Mononuclear cell (primary cell): Measurements from ENCODE around the gene RBCK1. TPM values are rescaled to one million over a fixed set of nuclear protein-coding genes. Genes with fewer than 3 reads are reported as not detected.

Source experiments
- H3K27me3 ChIP-seq: 2 replicates; pipeline ENCODE4 v1.6.0; 2011; ENCODE audit warnings: low read length, control low read depth; ENCODE audit not compliant: insufficient read depth
- H3K4me1 ChIP-seq: 2 replicates; pipeline ENCODE4 v1.5.1; 2011; ENCODE audit warnings: mild to moderate bottlenecking, low read length, control low read depth; ENCODE audit not compliant: insufficient read depth
- H3K4me3 ChIP-seq: 2 replicates; pipeline ENCODE4 v1.5.1; 2011; ENCODE audit warnings: mild to moderate bottlenecking, low read length, moderate library complexity
- H3K9me3 ChIP-seq: 2 replicates; pipeline ENCODE4 v1.5.1; 2011; ENCODE audit warnings: low read depth, mild to moderate bottlenecking, control low read depth, low read length
- total RNA-seq: library from RNA; depleted of rRNA; stranded (reverse); fragments of >200 nt; gene quantifications from one replicate; pipeline ENCODE4 v1.2.3, GENCODE V29; 2012

RBCK1 gene
- total RNA-seq, 1 donor, result 49.4 TPM

DNA sequence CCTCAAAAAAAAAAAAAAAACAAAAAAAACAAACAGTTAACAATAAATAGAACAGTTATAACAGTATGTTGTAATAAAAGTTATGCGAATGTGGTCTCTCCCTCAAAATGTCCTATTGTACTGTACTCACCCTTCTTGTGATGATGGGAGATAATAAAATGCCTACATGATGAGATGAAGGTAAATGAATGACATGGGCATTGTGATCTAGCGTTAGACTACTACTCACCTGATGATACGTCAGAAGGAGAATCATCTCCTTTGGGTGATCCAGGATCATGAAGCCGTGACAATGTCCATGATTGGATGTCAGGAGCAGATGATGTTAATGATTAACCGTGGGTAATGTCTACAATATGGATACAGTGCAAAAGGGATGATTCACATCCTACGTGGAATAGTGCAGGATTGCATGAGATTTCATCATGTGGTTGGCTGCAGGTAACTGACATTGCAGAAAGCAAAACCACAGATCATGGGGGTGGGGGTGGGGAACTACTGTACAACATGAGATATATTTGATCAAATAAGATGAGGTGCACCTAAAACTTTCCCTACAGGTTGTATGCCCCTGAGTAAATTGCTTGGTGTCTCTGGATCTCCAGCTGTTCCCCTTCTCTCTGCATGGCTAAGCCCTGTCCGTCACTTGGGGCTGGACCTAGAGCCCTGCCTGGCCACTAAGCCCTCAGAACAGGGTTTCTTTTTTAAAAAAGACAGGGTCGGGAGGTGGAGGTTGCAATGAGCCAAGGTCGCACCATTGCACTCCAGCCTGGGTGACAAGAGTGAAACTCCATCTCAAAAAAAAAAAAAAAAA is 6.2 kb upstream of the RBCK1 start:
- Histone ChIP-seq H3K9me3 (no peaks in the 10 kb centered on the region), H3K27me3 (no peaks in the 10 kb centered on the region), H3K4me3 (no peak overlapping the region), H3K4me1 (peaks cover 12% of the 10 kb centered on the region)

DNA sequence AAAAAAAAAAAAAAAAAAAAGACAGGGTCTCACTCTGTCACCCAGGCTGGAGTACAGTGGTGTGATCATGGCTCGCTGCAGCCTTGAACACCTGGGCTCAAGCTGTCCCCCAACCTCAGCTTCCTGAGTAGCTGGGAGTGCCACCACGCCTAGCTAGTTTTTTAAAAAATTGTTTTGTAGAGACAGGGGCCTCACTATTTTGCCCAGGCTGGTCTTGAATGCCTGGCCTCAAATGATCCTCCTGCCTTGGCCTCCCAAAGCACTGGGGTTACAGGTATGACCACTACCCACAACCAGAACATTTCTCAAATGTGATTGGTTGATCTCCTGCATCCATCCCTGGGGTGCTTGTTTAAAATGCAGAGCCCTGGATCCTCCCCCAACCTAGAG is 5.6 kb upstream of the RBCK1 start:
- Histone ChIP-seq H3K4me1 (peaks cover 18% of the 10 kb centered on the region), H3K4me3 (no peak overlapping the region), H3K9me3 (no peaks in the 10 kb centered on the region), H3K27me3 (no peaks in the 10 kb centered on the region)

GRCh38 chr20:402898-403581 is 5.1 kb upstream of the RBCK1 start:
- H3K27me3 ChIP-seq, result no peaks in the 10 kb centered on the region
- H3K4me1 ChIP-seq, result peaks cover 19% of the 10 kb centered on the region
- H3K9me3 ChIP-seq, result no peaks in the 10 kb centered on the region
- H3K4me3 ChIP-seq, result no peak overlapping the region

- H3K4me3 ChIP-seq, result no peak overlapping the region
- no peaks in the 10 kb centered on the region for H3K9me3 ChIP-seq
- no peaks in the 10 kb centered on the region for H3K27me3 ChIP-seq
- peaks cover 20% of the 10 kb centered on the region for H3K4me1 ChIP-seq
Observed at GRCh38 chr20:403582-403957, 4.5 kb upstream of the RBCK1 start.

GRCh38 chr20:404088-404487 is 4.0 kb upstream of the RBCK1 start:
- Histone ChIP-seq H3K9me3 (no peaks in the 10 kb centered on the region), H3K4me1 (peaks cover 25% of the 10 kb centered on the region), H3K4me3 (no peak overlapping the region), H3K27me3 (no peaks in the 10 kb centered on the region)

DNA sequence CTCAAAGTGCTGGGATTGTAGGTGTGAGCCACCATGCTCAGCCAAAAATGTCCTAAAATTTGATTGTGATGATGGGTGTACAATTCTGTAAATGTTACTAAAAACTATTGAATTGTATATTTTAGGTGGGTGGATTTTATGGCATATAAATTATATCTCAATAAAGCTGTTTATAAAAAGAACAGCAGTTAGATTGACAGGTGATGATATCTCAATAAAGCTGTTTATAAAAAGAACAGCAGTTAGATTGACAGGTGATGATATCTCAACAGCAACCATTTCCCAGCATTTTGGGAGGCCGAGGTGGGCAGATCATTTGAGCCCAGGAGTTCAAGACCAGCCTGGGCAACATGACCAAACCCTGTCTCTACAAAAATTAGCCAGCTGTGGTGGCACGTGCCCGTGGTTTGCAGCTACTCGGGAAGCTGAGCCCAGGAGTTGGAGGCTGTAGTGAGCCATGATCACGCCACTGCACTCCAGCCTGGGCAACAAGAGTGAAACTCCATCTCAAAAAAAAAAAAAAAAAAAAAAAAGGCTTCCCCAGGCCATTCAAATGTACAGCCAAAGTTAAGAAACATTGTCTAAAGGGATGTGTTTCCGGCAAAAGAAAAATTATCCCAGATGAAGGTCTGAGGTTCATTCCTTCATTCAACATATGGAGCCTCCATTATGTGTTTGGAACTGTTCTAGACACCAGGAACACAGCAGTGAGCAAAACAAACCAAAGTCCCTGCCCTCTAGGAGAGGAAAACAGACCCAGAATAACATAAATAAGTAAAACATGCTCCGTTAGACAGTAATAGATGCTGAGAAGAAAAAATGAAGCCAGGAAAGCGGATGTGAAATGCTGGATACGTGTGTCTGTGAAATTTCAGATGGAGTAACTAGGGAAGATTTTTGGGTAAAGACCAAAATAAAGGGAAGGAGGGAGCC is 1.6 kb upstream of the RBCK1 start:
- Histone ChIP-seq H3K27me3 (no peaks in the 10 kb centered on the region), H3K4me1 (peaks cover 39% of the 10 kb centered on the region), H3K9me3 (no peaks in the 10 kb centered on the region), H3K4me3 (no peak overlapping the region)

DNA sequence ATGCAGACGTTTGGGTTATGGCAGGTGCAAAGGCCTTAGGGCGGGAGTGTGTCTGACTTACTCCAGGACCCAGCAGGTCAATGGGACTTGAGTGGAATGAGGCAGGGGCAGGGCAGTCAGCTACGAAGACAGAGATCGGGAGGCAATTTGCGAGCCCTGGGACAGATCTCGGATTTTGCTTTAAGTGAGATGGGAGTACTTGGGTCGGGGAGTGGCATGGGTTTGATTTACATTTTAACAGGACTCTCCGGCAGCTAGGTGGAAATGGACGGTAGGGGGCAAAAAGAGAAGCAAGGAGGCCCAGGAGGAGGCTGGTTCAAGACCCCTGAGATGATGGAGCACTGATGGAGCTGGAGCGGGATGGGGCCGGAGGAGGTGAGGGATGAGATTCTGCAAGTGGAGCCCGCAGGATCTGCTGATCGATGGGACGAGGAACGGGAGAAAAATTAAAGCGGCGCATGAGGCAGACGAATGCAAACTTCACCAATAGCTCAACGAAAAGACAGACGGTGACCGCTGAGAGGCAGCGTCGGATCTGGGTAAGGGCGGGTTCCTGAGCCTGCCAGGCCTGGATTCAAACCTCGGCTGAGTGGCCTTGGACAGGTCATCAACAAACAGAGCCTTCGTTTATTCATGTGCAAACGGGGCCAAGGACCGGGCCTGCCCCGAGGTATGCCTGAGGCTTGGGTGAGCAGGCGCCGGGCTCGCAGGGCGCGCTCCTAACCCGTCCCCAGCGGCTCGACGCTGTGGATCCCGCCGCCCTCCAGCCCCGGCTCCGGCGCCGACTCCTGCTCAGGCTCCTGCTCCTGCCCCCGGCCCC is 756 bp upstream of the RBCK1 start:
- Histone ChIP-seq H3K27me3 (no peaks in the 10 kb centered on the region), H3K9me3 (no peaks in the 10 kb centered on the region), H3K4me1 (peaks cover 33% of the 10 kb centered on the region), H3K4me3 (peak overlapping the region; percentile 41)

DNA sequence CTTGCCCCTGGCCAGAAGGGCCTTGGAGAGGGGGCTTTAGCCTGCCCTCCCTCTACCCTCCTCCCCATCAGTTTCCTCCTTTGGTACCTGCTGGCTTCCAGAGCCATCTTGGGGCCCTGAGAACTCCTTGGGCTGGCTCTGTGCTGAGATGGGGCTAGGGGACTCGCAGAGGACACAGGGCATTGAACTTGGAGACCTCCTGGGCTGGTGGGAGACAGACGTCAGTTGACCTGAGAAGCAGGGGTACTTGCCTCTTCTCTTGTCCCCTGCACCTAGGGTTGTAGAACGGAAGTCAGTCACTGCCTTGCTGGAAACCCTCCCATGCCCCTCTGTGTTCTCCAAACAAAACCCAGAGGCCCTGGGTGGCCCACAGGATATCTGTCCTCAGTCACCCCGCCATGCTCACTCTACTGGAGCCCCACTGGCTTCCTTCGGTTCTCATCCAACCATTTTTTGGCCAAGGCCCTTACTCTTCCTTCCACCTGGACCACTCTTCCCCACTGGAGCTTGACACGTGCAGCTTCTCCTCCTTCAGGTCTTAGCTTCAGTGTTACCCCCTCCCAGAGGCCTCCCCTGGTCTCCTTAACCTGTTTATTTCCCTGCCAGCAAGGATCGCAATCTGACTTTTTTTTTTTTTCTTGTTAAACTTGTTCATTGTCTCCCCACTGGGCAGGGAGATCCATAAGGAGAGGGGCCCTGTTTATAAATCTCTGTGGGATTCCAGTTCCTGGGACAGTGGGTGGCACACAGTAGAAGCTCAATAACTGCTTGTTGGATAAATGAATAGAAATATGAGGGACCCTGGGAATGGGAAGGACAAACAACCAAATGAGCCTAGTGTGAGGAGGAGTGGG is 971 bp downstream of the RBCK1 start:
- Histone ChIP-seq H3K4me1 (peaks cover 33% of the 10 kb centered on the region), H3K9me3 (no peaks in the 10 kb centered on the region), H3K27me3 (no peaks in the 10 kb centered on the region), H3K4me3 (peak overlapping the region; percentile 94)

DNA sequence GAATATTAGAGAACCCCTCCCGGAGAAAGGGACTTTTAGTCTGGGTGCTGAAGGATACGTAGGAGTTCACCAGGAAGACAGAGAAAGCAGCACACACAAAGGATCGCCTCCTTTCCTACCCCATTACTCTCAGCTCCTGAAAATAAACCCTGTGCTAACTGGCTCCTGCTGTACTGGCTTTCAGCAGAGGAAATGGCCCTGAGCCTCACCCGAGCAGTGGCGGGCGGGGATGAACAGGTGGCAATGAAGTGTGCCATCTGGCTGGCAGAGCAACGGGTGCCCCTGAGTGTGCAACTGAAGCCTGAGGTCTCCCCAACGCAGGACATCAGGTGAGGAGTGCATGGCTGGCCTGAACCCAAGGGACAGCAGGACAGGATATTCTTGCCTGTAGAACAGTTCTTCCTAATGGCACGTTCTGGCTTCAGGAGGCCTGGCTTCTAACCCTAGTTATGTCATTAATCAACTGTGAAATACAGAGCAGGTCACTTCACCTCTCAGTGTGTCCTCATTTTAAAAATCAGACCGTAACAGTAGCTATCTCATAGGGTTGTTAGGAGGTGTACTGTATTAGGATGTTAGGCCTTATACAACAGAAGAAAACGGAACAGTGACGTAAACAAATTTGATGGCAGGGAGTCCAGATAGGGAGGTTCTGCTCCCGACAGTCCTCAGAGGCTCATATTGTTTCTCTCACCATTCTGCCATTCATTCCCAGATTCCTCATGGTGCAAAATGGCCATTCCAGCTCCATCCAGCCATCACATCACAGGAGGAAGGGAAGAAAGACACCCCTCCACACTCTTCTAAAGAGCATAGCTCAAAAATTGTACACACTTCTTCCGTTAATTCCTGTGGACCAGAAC is 1.8 kb downstream of the RBCK1 start:
- H3K4me3 ChIP-seq, result peak overlapping the region; percentile 0
- no peaks in the 10 kb centered on the region for H3K27me3 ChIP-seq
- no peaks in the 10 kb centered on the region for H3K9me3 ChIP-seq
- peaks cover 34% of the 10 kb centered on the region for H3K4me1 ChIP-seq

DNA sequence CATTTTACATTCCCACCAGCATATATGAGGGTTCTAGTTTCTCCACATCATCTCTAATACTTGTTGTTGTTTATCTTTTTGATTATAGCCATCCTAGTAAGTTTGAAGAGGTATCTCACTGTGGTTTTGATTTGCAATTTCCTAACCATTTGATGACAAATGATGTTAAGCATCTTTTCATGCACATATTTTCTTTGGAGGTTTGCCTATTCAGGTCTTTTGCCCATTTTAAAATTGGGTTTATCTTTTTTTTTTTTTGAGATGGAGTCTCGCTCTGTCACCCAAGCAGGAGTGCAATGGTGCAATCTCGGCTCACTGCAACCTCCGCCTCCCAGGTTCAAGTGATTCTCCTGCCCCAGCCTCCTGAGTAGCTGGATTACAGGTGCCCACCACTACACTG is 4.0 kb downstream of the RBCK1 start:
- Histone ChIP-seq H3K4me1 (peaks cover 39% of the 10 kb centered on the region), H3K9me3 (no peaks in the 10 kb centered on the region)

GRCh38 chr20:414161-414560 is 6.1 kb downstream of the RBCK1 start:
- no peaks in the 10 kb centered on the region for H3K9me3 ChIP-seq
- no peaks in the 10 kb centered on the region for H3K27me3 ChIP-seq
- H3K4me3 ChIP-seq, result no peak overlapping the region
- H3K4me1 ChIP-seq, result peaks cover 27% of the 10 kb centered on the region

More for the DNA sequence above, 4.0 kb downstream of the RBCK1 start:
- Histone ChIP-seq H3K27me3 (no peaks in the 10 kb centered on the region), H3K4me3 (no peak overlapping the region)

DNA sequence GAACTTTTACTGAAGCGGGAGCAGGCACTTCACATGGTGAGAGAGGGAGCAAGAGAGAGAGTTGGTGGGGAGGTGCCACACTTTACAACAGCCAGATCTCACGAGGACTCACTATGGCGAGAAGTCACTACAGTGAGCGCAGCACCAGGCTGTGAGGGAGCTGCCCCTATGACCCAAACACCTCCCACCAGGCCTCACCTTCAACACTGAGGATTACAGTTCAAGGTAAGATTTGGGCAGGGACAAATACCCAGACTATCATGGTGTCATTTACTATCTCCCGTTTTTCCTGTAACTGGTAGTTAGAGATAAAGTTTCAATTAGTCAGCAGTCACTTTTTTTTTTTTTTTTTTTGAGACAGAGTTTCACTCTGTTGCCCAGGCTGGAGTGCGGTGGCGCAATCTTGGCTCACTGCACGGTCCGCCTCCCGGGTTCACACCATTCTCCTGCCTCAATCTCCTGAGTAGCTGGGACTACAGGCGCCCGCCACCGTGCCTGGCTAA is 7.8 kb downstream of the RBCK1 start:
- Histone ChIP-seq H3K4me1 (peaks cover 14% of the 10 kb centered on the region), H3K4me3 (no peak overlapping the region), H3K27me3 (no peaks in the 10 kb centered on the region), H3K9me3 (no peaks in the 10 kb centered on the region)
